ENCODE results near the gene KIF1A. TPM values are rescaled to one million over a fixed set of nuclear protein-coding genes. Genes with fewer than 3 reads are reported as not detected.

Gene KIF1A
- total and polyA plus RNA-seq, 2 of the 13 experiments (the other 11 are each of a cell fraction or from before 2014, with no cell fraction given): 0.01 TPM; not detected in 1

GRCh38 chr2:240711296-240711695, 108.7 kb downstream of the KIF1A start:
- in situ Hi-C loops (cut with HindIII; ENCODE audit: extremely low pct_ligation_motif_present, low pct_unique_long_range_greater_than_20kb) (no loop called here), intact Hi-C loops (cut with micrococcal nuclease; ENCODE audit: unreplicated experiment) (no loop called here)
- WGBS (ENCODE audit: low lambda C conversion rate): 0% methylated on average over 1 of the region's 9 CpGs
- Histone ChIP-seq H3K79me2 (ENCODE audit: insufficient read depth, low read length) (no peaks in the 10 kb centered on the region), H3K9ac (ENCODE audit: insufficient read depth, low read depth, low read length) (no peak overlapping the region), H2AFZ (ENCODE audit: low read length) (no peak overlapping the region), H3K4me1 (ENCODE audit: insufficient read depth, low read length) (no peaks in the 10 kb centered on the region), H3K27ac (ENCODE audit: extremely low read length, insufficient read depth, low read length) (no peak overlapping the region), H4K20me1 (ENCODE audit: insufficient read depth, low read length) (no peaks in the 10 kb centered on the region), H3K4me3 (replicated peaks in 1 of 3; ENCODE audit: insufficient read depth in 1 of 3, low read depth in 2 of 3, low read length in 3 of 3) (no peak overlapping the region), H3K36me3 (replicated peaks in 1 of 2; ENCODE audit: control insufficient read depth in 1 of 2, insufficient read depth in 2 of 2, low read length in 2 of 2) (no peaks in the 10 kb centered on the region), H3K9me3 (ENCODE audit: low read length) (no peaks in the 10 kb centered on the region), H3K27me3 (ENCODE audit: control insufficient read depth in 1 of 2, insufficient read depth in 2 of 2, low read length in 2 of 2) (peaks cover 43 to 89% of the 10 kb centered on the region in 2 experiments), H3K4me2 (ENCODE audit: low read depth, low read length) (no peak overlapping the region)
- TF ChIP-seq, protein P1, sequence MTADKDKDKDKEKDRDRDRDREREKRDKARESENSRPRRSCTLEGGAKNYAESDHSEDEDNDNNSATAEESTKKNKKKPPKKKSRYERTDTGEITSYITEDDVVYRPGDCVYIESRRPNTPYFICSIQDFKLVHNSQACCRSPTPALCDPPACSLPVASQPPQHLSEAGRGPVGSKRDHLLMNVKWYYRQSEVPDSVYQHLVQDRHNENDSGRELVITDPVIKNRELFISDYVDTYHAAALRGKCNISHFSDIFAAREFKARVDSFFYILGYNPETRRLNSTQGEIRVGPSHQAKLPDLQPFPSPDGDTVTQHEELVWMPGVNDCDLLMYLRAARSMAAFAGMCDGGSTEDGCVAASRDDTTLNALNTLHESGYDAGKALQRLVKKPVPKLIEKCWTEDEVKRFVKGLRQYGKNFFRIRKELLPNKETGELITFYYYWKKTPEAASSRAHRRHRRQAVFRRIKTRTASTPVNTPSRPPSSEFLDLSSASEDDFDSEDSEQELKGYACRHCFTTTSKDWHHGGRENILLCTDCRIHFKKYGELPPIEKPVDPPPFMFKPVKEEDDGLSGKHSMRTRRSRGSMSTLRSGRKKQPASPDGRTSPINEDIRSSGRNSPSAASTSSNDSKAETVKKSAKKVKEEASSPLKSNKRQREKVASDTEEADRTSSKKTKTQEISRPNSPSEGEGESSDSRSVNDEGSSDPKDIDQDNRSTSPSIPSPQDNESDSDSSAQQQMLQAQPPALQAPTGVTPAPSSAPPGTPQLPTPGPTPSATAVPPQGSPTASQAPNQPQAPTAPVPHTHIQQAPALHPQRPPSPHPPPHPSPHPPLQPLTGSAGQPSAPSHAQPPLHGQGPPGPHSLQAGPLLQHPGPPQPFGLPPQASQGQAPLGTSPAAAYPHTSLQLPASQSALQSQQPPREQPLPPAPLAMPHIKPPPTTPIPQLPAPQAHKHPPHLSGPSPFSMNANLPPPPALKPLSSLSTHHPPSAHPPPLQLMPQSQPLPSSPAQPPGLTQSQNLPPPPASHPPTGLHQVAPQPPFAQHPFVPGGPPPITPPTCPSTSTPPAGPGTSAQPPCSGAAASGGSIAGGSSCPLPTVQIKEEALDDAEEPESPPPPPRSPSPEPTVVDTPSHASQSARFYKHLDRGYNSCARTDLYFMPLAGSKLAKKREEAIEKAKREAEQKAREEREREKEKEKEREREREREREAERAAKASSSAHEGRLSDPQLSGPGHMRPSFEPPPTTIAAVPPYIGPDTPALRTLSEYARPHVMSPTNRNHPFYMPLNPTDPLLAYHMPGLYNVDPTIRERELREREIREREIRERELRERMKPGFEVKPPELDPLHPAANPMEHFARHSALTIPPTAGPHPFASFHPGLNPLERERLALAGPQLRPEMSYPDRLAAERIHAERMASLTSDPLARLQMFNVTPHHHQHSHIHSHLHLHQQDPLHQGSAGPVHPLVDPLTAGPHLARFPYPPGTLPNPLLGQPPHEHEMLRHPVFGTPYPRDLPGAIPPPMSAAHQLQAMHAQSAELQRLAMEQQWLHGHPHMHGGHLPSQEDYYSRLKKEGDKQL (CRISPR knock-in tag; IDR thresholded peaks at IDR 0.05; ENCODE audit: low read depth): no peak
- TF ChIP-seq ZNF232 (CRISPR knock-in tag; IDR thresholded peaks at IDR 0.05; ENCODE audit: borderline replicate concordance): no peak
- TF ChIP-seq IKZF1 (IDR thresholded peaks at IDR 0.05): no peak
- no peak for TF ChIP-seq RFX3 (CRISPR knock-in tag; IDR thresholded peaks at IDR 0.05)
- no peak for TF ChIP-seq RNF219 (CRISPR knock-in tag; IDR thresholded peaks at IDR 0.05)
- no peak for TF ChIP-seq ZNF3 (CRISPR knock-in tag; IDR thresholded peaks at IDR 0.05)
- no peak for TF ChIP-seq PLRG1 (conservative IDR thresholded peaks at IDR 0.05)
- TF ChIP-seq ZFP91 (CRISPR knock-in tag; IDR thresholded peaks at IDR 0.05; ENCODE audit: borderline replicate concordance): no peak
- no peak for TF ChIP-seq CREB1 (IDR thresholded peaks at IDR 0.05)
- no peak for TF ChIP-seq CREB1 (CRISPR knock-in tag; IDR thresholded peaks at IDR 0.05)
- no peak for TF ChIP-seq U2AF1 (optimal IDR thresholded peaks at IDR 0.05; ENCODE audit: low read depth, low read length)
- DNase-seq (ENCODE audit: low spot score) (no peak), FAIRE-seq (no peak), ATAC-seq (no peak)
- ChIA-PET CTCF (ENCODE audit: low intra/inter-chr PET ratio, low total read pairs) (no interaction called here), POLR2A (no interaction called here)
- no TSS peak for BruUV-seq (replicated peaks)
